ENCODE data around the gene CAMK2B. TPM values are rescaled to one million over a fixed set of nuclear protein-coding genes. Genes with fewer than 3 reads are reported as not detected.

Gene CAMK2B
- total RNA-seq, 4 donors from 2014 or later = 0.44 to 5.1 (median 0.81) TPM

GRCh38 chr7:44194562-44195145, 130.7 kb downstream of the CAMK2B start:
- no peak for TF ChIP-seq CTCF (IDR thresholded peaks at IDR 0.05; ENCODE audit: low read depth)

- TF ChIP-seq CTCF (IDR thresholded peaks at IDR 0.05; ENCODE audit: low read depth) = no peak
These were observed 131.3 kb downstream of the CAMK2B start for GRCh38 chr7:44194069-44194468.

- no peak for TF ChIP-seq CTCF (IDR thresholded peaks at IDR 0.05; ENCODE audit: low read depth)
These were observed 132.2 kb downstream of the CAMK2B start for GRCh38 chr7:44193011-44193802.

GRCh38 chr7:44191171-44191570, 134.2 kb downstream of the CAMK2B start:
- TF ChIP-seq CTCF (IDR thresholded peaks at IDR 0.05; ENCODE audit: low read depth) = no peak

- no peak for TF ChIP-seq CTCF (IDR thresholded peaks at IDR 0.05; ENCODE audit: low read depth)
These were observed 135.2 kb downstream of the CAMK2B start for GRCh38 chr7:44189993-44190872.

GRCh38 chr7:44189286-44189992, 136.0 kb downstream of the CAMK2B start, which contains the start of gene GCK:
GCK (minus strand) TSS chr7:44189439; CDS start chr7:44188953, 486 bp downstream.
- TF ChIP-seq CTCF (IDR thresholded peaks at IDR 0.05; ENCODE audit: low read depth) = no peak

Data from subcutaneous adipose tissue (tissue), 4 donors.